A673 (cell line): ENCODE data around the gene CFAP99. TPM values are rescaled to one million over a fixed set of nuclear protein-coding genes. Genes with fewer than 3 reads are reported as not detected.

Experiments used
- BruUV-seq: library from RNA; stranded (reverse); fragments of 400-500 nt; replicated peaks from 2 replicates; lab custom pipeline; 2021; lab: Mats Ljungman, UMichigan
- CTCF ChIA-PET: fragments of 300-600 bp; sonication (Branson Sonifier 250); formaldehyde crosslinking; loops from one replicate; lab custom pipeline; 2022; ENCODE audit warnings: antibody characterized with exemption; lab: Charles Lee
- POLR2A ChIA-PET: fragments of 300-600 bp; sonication (Branson Sonifier 250); formaldehyde crosslinking; loops from one replicate; lab custom pipeline; 2022; ENCODE audit warnings: antibody characterized with exemption; ENCODE audit not compliant: low non-redundant PET; lab: Charles Lee
- DNase-seq: peaks from one replicate; pipeline ENCODE4 v3.0.0-alpha.2; 2015; ENCODE audit warnings: low spot score
- H3K27ac ChIP-seq: fragments of 200-600 bp; sonication (generic); 2 replicates; pipeline ENCODE4 v1.5.1; 2016; ENCODE audit warnings: mixed run types, low read depth, mild to moderate bottlenecking, mixed read lengths, antibody characterized with exemption, low read length; ENCODE audit not compliant: poor library complexity, severe bottlenecking
- H3K27me3 ChIP-seq: fragments of 200-600 bp; sonication (generic); replicated peaks from 2 replicates; pipeline ENCODE4 v1.6.1; 2017; ENCODE audit warnings: mixed run types, low read depth, mild to moderate bottlenecking, mixed read lengths, antibody characterized with exemption, low read length; ENCODE audit not compliant: insufficient read depth, poor library complexity
- H3K36me3 ChIP-seq: fragments of 200-600 bp; sonication (generic); 2 replicates; pipeline ENCODE4 v1.6.1; 2016; ENCODE audit warnings: mixed run types, mild to moderate bottlenecking, mixed read lengths, antibody characterized with exemption, low read length; ENCODE audit not compliant: insufficient read depth, poor library complexity, severe bottlenecking
- H3K4me1 ChIP-seq: fragments of 200-600 bp; sonication (generic); 2 replicates; pipeline ENCODE4 v1.6.1; 2017; ENCODE audit warnings: mixed run types, mild to moderate bottlenecking, mixed read lengths, antibody characterized with exemption, low read length; ENCODE audit not compliant: insufficient read depth, poor library complexity, severe bottlenecking
- H3K4me3 ChIP-seq: fragments of 200-600 bp; sonication (generic); 2 replicates; pipeline ENCODE4 v1.5.1; 2016; ENCODE audit warnings: low read depth, mixed run types, mild to moderate bottlenecking, mixed read lengths, low read length; ENCODE audit not compliant: poor library complexity, severe bottlenecking
- H3K9me3 ChIP-seq: fragments of 200-600 bp; sonication (generic); 2 replicates; pipeline ENCODE4 v1.6.1; 2016; ENCODE audit warnings: mixed run types, low read depth, mild to moderate bottlenecking, mixed read lengths, antibody characterized with exemption, low read length; ENCODE audit not compliant: poor library complexity, severe bottlenecking
- CTCF ChIP-seq: fragments of 300-800, 200-600 bp; sonication (generic); conservative IDR thresholded peaks from 2 replicates; pipeline ENCODE4 v1.5.1; 2017; ENCODE audit warnings: low read depth, mild to moderate bottlenecking, antibody characterized with exemption, low read length, moderate library complexity, mixed read lengths
- EZH2 ChIP-seq: fragments of 200-600 bp; sonication (generic); IDR thresholded peaks from 2 replicates; pipeline ENCODE4 v1.6.1; 2017; ENCODE audit warnings: borderline replicate concordance, low read depth, mild to moderate bottlenecking, mixed read lengths, antibody characterized with exemption, low read length; ENCODE audit not compliant: poor library complexity, severe bottlenecking
- intact Hi-C: fragments of 100-400 bp; cut with micrococcal nuclease; formaldehyde crosslinking; loops from one replicate; pipeline ENCODE4 v1.10.0; 2022; ENCODE audit not compliant: unreplicated experiment
- total RNA-seq: library from RNA; stranded (reverse); gene quantifications from 2 replicates; pipeline ENCODE4 v1.2.3, GENCODE V29; 2021

Gene CFAP99
- total RNA-seq, 1 experiment from 2014 or later = not detected

GRCh38 chr4:2419814-2420213 is 1.1 kb downstream of the CFAP99 start:
- Histone ChIP-seq H3K4me3 (no peak overlapping the region), H3K27me3 (peaks cover 25% of the 10 kb centered on the region), H3K36me3 (no peaks in the 10 kb centered on the region), H3K27ac (no peak overlapping the region), H3K4me1 (peaks cover 11% of the 10 kb centered on the region), H3K9me3 (no peaks in the 10 kb centered on the region)
- BruUV-seq = no TSS peak
- no peak for DNase-seq
- ChIA-PET POLR2A (no interaction called here), CTCF (no interaction called here)
- TF ChIP-seq EZH2 = no peak
- TF ChIP-seq CTCF = no peak
- intact Hi-C loops = loop anchor here (5.0 to 10.0 kb wide), 2 partner anchors 155 to 178 kb away; partner anchors contain the start of genes HAUS3, MXD4 and POLN

- no peak for DNase-seq
- no TSS peak for BruUV-seq
- Histone ChIP-seq H3K4me1 (peaks cover 8% of the 10 kb centered on the region), H3K9me3 (no peaks in the 10 kb centered on the region), H3K27ac (no peak overlapping the region), H3K4me3 (no peak overlapping the region), H3K27me3 (peaks cover 25% of the 10 kb centered on the region), H3K36me3 (no peaks in the 10 kb centered on the region)
- ChIA-PET CTCF (no interaction called here), POLR2A (no interaction called here)
- intact Hi-C loops = no loop called here
- TF ChIP-seq CTCF = no peak
- no peak for TF ChIP-seq EZH2
These were observed 3.2 kb downstream of the CFAP99 start for GRCh38 chr4:2421928-2422327.

- BruUV-seq = no TSS peak
- no peaks in the 10 kb centered on the region for H3K36me3 ChIP-seq
- ChIA-PET CTCF (no interaction called here), POLR2A (no interaction called here)
- peaks cover 19% of the 10 kb centered on the region for H3K27me3 ChIP-seq
- no peaks in the 10 kb centered on the region for H3K9me3 ChIP-seq
- TF ChIP-seq CTCF (no peak), EZH2 (no peak)
- H3K4me1 ChIP-seq = peaks cover 7% of the 10 kb centered on the region
- DNase-seq = no peak
- no peak overlapping the region for H3K4me3 ChIP-seq
- H3K27ac ChIP-seq = no peak overlapping the region
- intact Hi-C loops = no loop called here
These were observed 4.3 kb downstream of the CFAP99 start for GRCh38 chr4:2423066-2423465.
